Neuron (in vitro differentiated cells): Measurements from ENCODE around the gene NME9.

Experiments used
- H2AFZ ChIP-seq: one replicate; pipeline ENCODE4 v1.6.1; 2013; ENCODE audit warnings: low read depth, mild to moderate bottlenecking, inconsistent platforms, low read length, moderate library complexity
- H3K27me3 ChIP-seq: one replicate; pipeline ENCODE4 v1.6.1; 2013; ENCODE audit warnings: low read length; ENCODE audit not compliant: insufficient read depth
- H3K36me3 ChIP-seq: one replicate; pipeline ENCODE4 v1.6.1; 2013; ENCODE audit warnings: low read length; ENCODE audit not compliant: insufficient read depth
- H3K4me1 ChIP-seq: one replicate; pipeline ENCODE4 v1.6.1; 2013; ENCODE audit warnings: low read length; ENCODE audit not compliant: insufficient read depth
- H3K4me3 ChIP-seq: 2 replicates; pipeline ENCODE4 v1.5.1; 2013; ENCODE audit warnings: mild to moderate bottlenecking, low read length, moderate library complexity
- H3K9me3 ChIP-seq: one replicate; pipeline ENCODE4 v1.6.1; 2013; ENCODE audit warnings: low read length

Gene NME9

GRCh38 chr3:138281561-138281960, 48.1 kb downstream of the NME9 start:
- Histone ChIP-seq H2AFZ (no peak overlapping the region), H3K9me3 (no peaks in the 10 kb centered on the region), H3K4me1 (no peaks in the 10 kb centered on the region), H3K4me3 (no peak overlapping the region), H3K27me3 (no peaks in the 10 kb centered on the region), H3K36me3 (peaks cover 42% of the 10 kb centered on the region)

- Histone ChIP-seq H3K9me3 (no peaks in the 10 kb centered on the region), H3K36me3 (peaks cover 55% of the 10 kb centered on the region), H3K4me1 (no peaks in the 10 kb centered on the region), H2AFZ (no peak overlapping the region), H3K4me3 (no peak overlapping the region), H3K27me3 (no peaks in the 10 kb centered on the region)
These were observed 58.4 kb downstream of the NME9 start for GRCh38 chr3:138271189-138271794.

- Histone ChIP-seq H2AFZ (no peak overlapping the region), H3K4me1 (no peaks in the 10 kb centered on the region), H3K9me3 (no peaks in the 10 kb centered on the region), H3K4me3 (no peak overlapping the region), H3K27me3 (no peaks in the 10 kb centered on the region), H3K36me3 (peaks cover 55% of the 10 kb centered on the region)
These were observed 59.4 kb downstream of the NME9 start for GRCh38 chr3:138270245-138270644.

GRCh38 chr3:138267083-138267482, 62.6 kb downstream of the NME9 start:
- H3K36me3 ChIP-seq = peaks cover 41% of the 10 kb centered on the region

GRCh38 chr3:138265745-138266144, 63.9 kb downstream of the NME9 start:
- H3K9me3 ChIP-seq = no peaks in the 10 kb centered on the region
- peaks cover 30% of the 10 kb centered on the region for H3K36me3 ChIP-seq
- no peaks in the 10 kb centered on the region for H3K27me3 ChIP-seq
- H2AFZ ChIP-seq = no peak overlapping the region
- no peaks in the 10 kb centered on the region for H3K4me1 ChIP-seq
- no peak overlapping the region for H3K4me3 ChIP-seq

More at GRCh38 chr3:138267083-138267482, 62.6 kb downstream of the NME9 start:
- H3K27me3 ChIP-seq = no peaks in the 10 kb centered on the region
- H2AFZ ChIP-seq = no peak overlapping the region
- H3K4me1 ChIP-seq = no peaks in the 10 kb centered on the region
- no peaks in the 10 kb centered on the region for H3K9me3 ChIP-seq
- H3K4me3 ChIP-seq = no peak overlapping the region

- H3K4me1 ChIP-seq = no peaks in the 10 kb centered on the region
- no peak overlapping the region for H3K4me3 ChIP-seq
- H3K9me3 ChIP-seq = no peaks in the 10 kb centered on the region
- H2AFZ ChIP-seq = no peak overlapping the region
- H3K36me3 ChIP-seq = peaks cover 30% of the 10 kb centered on the region
- no peaks in the 10 kb centered on the region for H3K27me3 ChIP-seq
These were observed 66.5 kb downstream of the NME9 start for GRCh38 chr3:138263104-138263503.

- peaks cover 18% of the 10 kb centered on the region for H3K36me3 ChIP-seq
- no peaks in the 10 kb centered on the region for H3K27me3 ChIP-seq
- no peak overlapping the region for H3K4me3 ChIP-seq
- no peaks in the 10 kb centered on the region for H3K4me1 ChIP-seq
- no peak overlapping the region for H2AFZ ChIP-seq
- no peaks in the 10 kb centered on the region for H3K9me3 ChIP-seq
These were observed 69.0 kb downstream of the NME9 start for GRCh38 chr3:138260611-138261010.

GRCh38 chr3:138259126-138259525, 70.5 kb downstream of the NME9 start:
- no peaks in the 10 kb centered on the region for H3K4me1 ChIP-seq

GRCh38 chr3:138257986-138258385, 71.7 kb downstream of the NME9 start:
- H2AFZ ChIP-seq = no peak overlapping the region
- no peak overlapping the region for H3K4me3 ChIP-seq
- H3K9me3 ChIP-seq = no peaks in the 10 kb centered on the region
- H3K4me1 ChIP-seq = no peaks in the 10 kb centered on the region
- H3K27me3 ChIP-seq = no peaks in the 10 kb centered on the region
- peaks cover 4% of the 10 kb centered on the region for H3K36me3 ChIP-seq

More at GRCh38 chr3:138259126-138259525, 70.5 kb downstream of the NME9 start:
- Histone ChIP-seq H3K9me3 (no peaks in the 10 kb centered on the region), H3K4me3 (no peak overlapping the region), H3K27me3 (no peaks in the 10 kb centered on the region), H2AFZ (no peak overlapping the region), H3K36me3 (peaks cover 11% of the 10 kb centered on the region)

GRCh38 chr3:138256022-138256421, 73.6 kb downstream of the NME9 start:
- peaks cover 4% of the 10 kb centered on the region for H3K36me3 ChIP-seq
- H3K4me3 ChIP-seq = no peak overlapping the region
- no peaks in the 10 kb centered on the region for H3K4me1 ChIP-seq
- H3K9me3 ChIP-seq = no peaks in the 10 kb centered on the region
- H3K27me3 ChIP-seq = no peaks in the 10 kb centered on the region
- no peak overlapping the region for H2AFZ ChIP-seq

- H3K36me3 ChIP-seq = peaks cover 9% of the 10 kb centered on the region
- H3K27me3 ChIP-seq = no peaks in the 10 kb centered on the region
- H3K4me3 ChIP-seq = no peak overlapping the region
- H3K4me1 ChIP-seq = no peaks in the 10 kb centered on the region
- H2AFZ ChIP-seq = no peak overlapping the region
- H3K9me3 ChIP-seq = no peaks in the 10 kb centered on the region
These were observed 75.4 kb downstream of the NME9 start for GRCh38 chr3:138254216-138254615.

- peaks cover 10% of the 10 kb centered on the region for H3K36me3 ChIP-seq
- no peak overlapping the region for H3K4me3 ChIP-seq
- no peaks in the 10 kb centered on the region for H3K4me1 ChIP-seq
- no peaks in the 10 kb centered on the region for H3K27me3 ChIP-seq
- H2AFZ ChIP-seq = no peak overlapping the region
- H3K9me3 ChIP-seq = no peaks in the 10 kb centered on the region
These were observed 76.0 kb downstream of the NME9 start for GRCh38 chr3:138253609-138254008.
